Activated naive CD8-positive, alpha-beta T cell treated with anti-CD3 and anti-CD28 coated beads, Interleukin-2, amount 50 U/mL, for 24 hours (primary cell): ENCODE measurements around the gene CITED2.

Source experiments
- ATAC-seq: fragments of 150-1000 bp; cut with Tn5 transposase; one replicate; pipeline ENCODE4 v1.10.0; 2021
- DNase-seq: peaks from one replicate; pipeline ENCODE4 v3.0.0; 2021
- H3K27ac Mint-ChIP-seq: one replicate; pipeline ENCODE4 v1.8.0; 2021; ENCODE audit warnings: mild to moderate bottlenecking, mixed read lengths
- H3K27me3 Mint-ChIP-seq: one replicate; pipeline ENCODE4 v1.8.0; 2021; ENCODE audit warnings: mixed read lengths
- H3K36me3 Mint-ChIP-seq: one replicate; pipeline ENCODE4 v1.8.0; 2021; ENCODE audit warnings: low read depth, mixed read lengths
- H3K4me1 Mint-ChIP-seq: one replicate; pipeline ENCODE4 v1.8.0; 2021; ENCODE audit warnings: mixed read lengths
- H3K4me3 Mint-ChIP-seq: one replicate; pipeline ENCODE4 v1.8.0; 2021; ENCODE audit warnings: mild to moderate bottlenecking, moderate library complexity, mixed read lengths
- H3K9me3 Mint-ChIP-seq: one replicate; pipeline ENCODE4 v1.8.0; 2021; ENCODE audit warnings: mixed read lengths

Gene CITED2

GRCh38 chr6:139336488-139336887 lies 38.0 kb downstream of the CITED2 start:
- H3K4me3 Mint-ChIP-seq = no peak overlapping the region

GRCh38 chr6:139335447-139336210 lies 38.8 kb downstream of the CITED2 start:
- no peak overlapping the region for H3K27ac Mint-ChIP-seq
- DNase-seq = no peak
- no peak for ATAC-seq
- no peaks in the 10 kb centered on the region for H3K27me3 Mint-ChIP-seq
- no peak overlapping the region for H3K4me3 Mint-ChIP-seq
- H3K36me3 Mint-ChIP-seq = peaks cover 2% of the 10 kb centered on the region
- no peaks in the 10 kb centered on the region for H3K9me3 Mint-ChIP-seq
- H3K4me1 Mint-ChIP-seq = peaks cover 6% of the 10 kb centered on the region

More at GRCh38 chr6:139336488-139336887, 38.0 kb downstream of the CITED2 start:
- H3K27me3 Mint-ChIP-seq = no peaks in the 10 kb centered on the region
- no peaks in the 10 kb centered on the region for H3K4me1 Mint-ChIP-seq
- H3K36me3 Mint-ChIP-seq = peaks cover 2% of the 10 kb centered on the region
- no peak overlapping the region for H3K27ac Mint-ChIP-seq
- DNase-seq (no peak), ATAC-seq (no peak)
- no peaks in the 10 kb centered on the region for H3K9me3 Mint-ChIP-seq

GRCh38 chr6:139334806-139335446 lies 39.5 kb downstream of the CITED2 start:
- ATAC-seq = no peak
- Mint-ChIP-seq H3K27me3 (no peaks in the 10 kb centered on the region), H3K4me1 (peaks cover 10% of the 10 kb centered on the region), H3K27ac (no peak overlapping the region), H3K9me3 (no peaks in the 10 kb centered on the region), H3K4me3 (no peak overlapping the region), H3K36me3 (peaks cover 2% of the 10 kb centered on the region)
- no peak for DNase-seq

GRCh38 chr6:139330826-139331500 lies 43.5 kb downstream of the CITED2 start:
- H3K4me1 Mint-ChIP-seq = peaks cover 17% of the 10 kb centered on the region
- no peaks in the 10 kb centered on the region for H3K27me3 Mint-ChIP-seq
- H3K27ac Mint-ChIP-seq = no peak overlapping the region
- peaks cover 11% of the 10 kb centered on the region for H3K9me3 Mint-ChIP-seq
- no peak for DNase-seq
- no peak overlapping the region for H3K4me3 Mint-ChIP-seq
- no peak for ATAC-seq
- peaks cover 2% of the 10 kb centered on the region for H3K36me3 Mint-ChIP-seq

GRCh38 chr6:139330306-139330705 lies 44.1 kb downstream of the CITED2 start:
- Mint-ChIP-seq H3K4me1 (peaks cover 23% of the 10 kb centered on the region), H3K4me3 (no peak overlapping the region), H3K36me3 (peaks cover 2% of the 10 kb centered on the region), H3K27ac (no peak overlapping the region), H3K27me3 (no peaks in the 10 kb centered on the region), H3K9me3 (peaks cover 11% of the 10 kb centered on the region)
- no peak for ATAC-seq
- no peak for DNase-seq

- Mint-ChIP-seq H3K36me3 (peaks cover 2% of the 10 kb centered on the region), H3K27me3 (no peaks in the 10 kb centered on the region), H3K9me3 (peaks cover 11% of the 10 kb centered on the region), H3K27ac (no peak overlapping the region), H3K4me3 (no peak overlapping the region), H3K4me1 (peaks cover 31% of the 10 kb centered on the region)
- no peak for ATAC-seq
- no peak for DNase-seq
These were observed 45.2 kb downstream of the CITED2 start for GRCh38 chr6:139329224-139329623.

- H3K9me3 Mint-ChIP-seq = peaks cover 20% of the 10 kb centered on the region
- ATAC-seq = no peak
These were observed 47.4 kb downstream of the CITED2 start for GRCh38 chr6:139327038-139327437.

GRCh38 chr6:139325686-139326085 lies 48.8 kb downstream of the CITED2 start:
- Mint-ChIP-seq H3K4me3 (no peak overlapping the region), H3K36me3 (peaks cover 11% of the 10 kb centered on the region), H3K27me3 (peaks cover 2% of the 10 kb centered on the region), H3K9me3 (peaks cover 20% of the 10 kb centered on the region), H3K27ac (no peak overlapping the region), H3K4me1 (peaks cover 44% of the 10 kb centered on the region)
- ATAC-seq (no peak), DNase-seq (no peak)

More at GRCh38 chr6:139327038-139327437, 47.4 kb downstream of the CITED2 start:
- Mint-ChIP-seq H3K27ac (no peak overlapping the region), H3K27me3 (peaks cover 2% of the 10 kb centered on the region), H3K4me3 (no peak overlapping the region), H3K36me3 (peaks cover 11% of the 10 kb centered on the region), H3K4me1 (peaks cover 48% of the 10 kb centered on the region)
- no peak for DNase-seq

GRCh38 chr6:139325125-139325524 lies 49.3 kb downstream of the CITED2 start:
- Mint-ChIP-seq H3K4me3 (no peak overlapping the region), H3K27ac (no peak overlapping the region), H3K9me3 (peaks cover 20% of the 10 kb centered on the region), H3K36me3 (peaks cover 11% of the 10 kb centered on the region), H3K27me3 (peaks cover 2% of the 10 kb centered on the region), H3K4me1 (peaks cover 44% of the 10 kb centered on the region)
- no peak for ATAC-seq
- DNase-seq = no peak

- H3K27ac Mint-ChIP-seq = peak overlapping the region; percentile 95
- peak overlapping the region; percentile 70 for H3K4me3 Mint-ChIP-seq
- DNase-seq = no peak
- ATAC-seq = no peak
- H3K27me3 Mint-ChIP-seq = peaks cover 2% of the 10 kb centered on the region
- H3K9me3 Mint-ChIP-seq = peaks cover 19% of the 10 kb centered on the region
- H3K36me3 Mint-ChIP-seq = peaks cover 11% of the 10 kb centered on the region
- H3K4me1 Mint-ChIP-seq = peaks cover 35% of the 10 kb centered on the region
These were observed 50.2 kb downstream of the CITED2 start for GRCh38 chr6:139324301-139324555.

GRCh38 chr6:139323511-139324300 lies 50.7 kb downstream of the CITED2 start:
- Mint-ChIP-seq H3K4me3 (peak overlapping the region; percentile 70), H3K4me1 (peaks cover 34% of the 10 kb centered on the region), H3K27ac (peak overlapping the region; percentile 95), H3K9me3 (peaks cover 15% of the 10 kb centered on the region), H3K36me3 (peaks cover 11% of the 10 kb centered on the region), H3K27me3 (peaks cover 2% of the 10 kb centered on the region)
- peak; percentile 74 for DNase-seq
- ATAC-seq = peak; percentile 94
